ENCODE data around the gene HCRT. TPM values are rescaled to one million over a fixed set of nuclear protein-coding genes. Genes with fewer than 3 reads are reported as not detected.

HCRT gene
- total and polyA plus RNA-seq, 2 of the 4 experiments (the other 2 are of a cell fraction) = not detected

- TF ChIP-seq SMC3 (IDR thresholded peaks at IDR 0.05; ENCODE audit: low read depth, low read length) = no peak
Measured at GRCh38 chr17:42190491-42191274, 5.4 kb upstream of the HCRT start (continued).

DNA sequence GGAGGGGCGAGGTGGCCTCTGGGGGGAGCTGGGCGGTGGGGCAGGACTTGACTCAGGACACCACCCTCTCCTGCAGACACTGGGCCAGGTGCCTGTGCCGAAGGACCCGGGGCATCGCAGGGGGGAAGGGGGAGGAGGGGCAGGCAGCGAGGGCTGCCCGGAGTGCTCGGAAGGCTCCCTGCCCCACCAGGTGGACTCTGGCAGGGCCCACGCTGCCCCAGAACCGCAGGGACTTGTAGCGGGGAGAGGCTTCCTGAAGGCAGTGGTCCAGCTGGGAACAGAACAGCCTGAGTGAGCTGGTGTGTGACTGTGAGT lies 4.4 kb upstream of the HCRT start:
- Histone ChIP-seq H2AFZ (replicated peaks; ENCODE audit: low read length, poor library complexity) (no peak overlapping the region), H3K18ac (ENCODE audit: low read depth, low read length) (no peak overlapping the region), H3K4me3 (ENCODE audit: insufficient read depth, low read depth, low read length) (no peak overlapping the region), H3K36me3 (ENCODE audit: control insufficient read depth, insufficient read depth, low read length) (no peaks in the 10 kb centered on the region), H4K5ac (ENCODE audit: low read depth, low read length) (no peak overlapping the region), H3K4ac (ENCODE audit: low read depth, low read length) (no peak overlapping the region), H3K23ac (ENCODE audit: low read depth, low read length) (no peak overlapping the region), H3K9ac (ENCODE audit: low read depth, low read length) (no peak overlapping the region), H3K9me3 (ENCODE audit: control insufficient read depth, insufficient read depth, low read length) (no peaks in the 10 kb centered on the region), H3K9me1 (ENCODE audit: insufficient read depth, low read length) (peaks cover 10% of the 10 kb centered on the region; the same call in 1 of the 2 replicates), H2BK15ac (ENCODE audit: low read depth, low read length) (no peak overlapping the region), H2AK5ac (ENCODE audit: low read depth, low read length) (no peak overlapping the region), H2BK120ac (ENCODE audit: low read depth, low read length) (no peak overlapping the region), H2BK20ac (ENCODE audit: low read depth, low read length) (no peak overlapping the region), H3K14ac (replicated peaks; ENCODE audit: low read depth, low read length) (no peak overlapping the region), H2AK9ac (replicated peaks; ENCODE audit: low read depth, low read length, poor library complexity) (no peak overlapping the region), H4K8ac (ENCODE audit: low read depth in 2 of 2, low read length in 2 of 2) (no peak overlapping the region), H3K27ac (ENCODE audit: insufficient read depth, low read length) (no peak overlapping the region), H2BK5ac (ENCODE audit: low read depth, low read length, poor library complexity, severe bottlenecking) (no peak overlapping the region), H3K4me2 (ENCODE audit: low read depth, low read length) (no peak overlapping the region), H3K27me3 (ENCODE audit: control insufficient read depth, insufficient read depth, low read length) (no peaks in the 10 kb centered on the region; the same call in 1 of the 2 replicates), H3K79me1 (ENCODE audit: low read depth in 1 of 2, low read length in 2 of 2) (peaks cover 0 to 8% of the 10 kb centered on the region in 2 experiments; a peak in 1 of 4 replicates), H3K4me1 (ENCODE audit: control insufficient read depth, insufficient read depth, low read length) (no peaks in the 10 kb centered on the region), H4K91ac (ENCODE audit: insufficient read depth, low read depth, low read length) (no peak overlapping the region), H3K56ac (ENCODE audit: extremely low read depth, insufficient read depth, low read length) (no peak overlapping the region), H4K20me1 (ENCODE audit: insufficient read depth, low read length) (no peaks in the 10 kb centered on the region)
- CTCF ChIA-PET = no interaction called here
- ATAC-seq (ENCODE audit: low read depth) (no peak), DNase-seq (no peak)
- WGBS, 2 experiments (ENCODE audit: extremely low coverage in 2 of 2, insufficient read length in 1 of 2) = 80% methylated on average over 1 of the region's 11 CpGs; no CpG with 5 or more reads in 1 of the 2 experiments
- intact Hi-C loops (cut with micrococcal nuclease) = no loop called here
- BruUV-seq (replicated peaks) = no TSS peak
- TF ChIP-seq MAZ (IDR thresholded peaks at IDR 0.05; ENCODE audit: borderline replicate concordance, low read depth, low read length) = no peak
- TF ChIP-seq MXI1 (IDR thresholded peaks at IDR 0.05; ENCODE audit: borderline replicate concordance, low read depth, low read length) = no peak
- in situ Hi-C loops (cut with MboI; ENCODE audit: low sequenced_read_pairs) = no loop called here
- POLR2A ChIA-PET (ENCODE audit: unreplicated experiment) = no interaction called here
- dilution Hi-C loops (cut with HindIII; ENCODE audit: low sequenced_read_pairs, unreplicated experiment) = no loop called here

Measured in IMR-90 (cell line).